OCI-LY3 (cell line): Measurements from ENCODE around the gene SELENON.

Experiments used
- H2AFZ ChIP-seq: fragments of 200-600, 300-600 bp; shearing (Covaris generic); 2 replicates; pipeline ENCODE4 v1.6.0; 2014; ENCODE audit warnings: antibody characterized with exemption, low read depth, low read length
- H3K27ac ChIP-seq: fragments of 200-600, 300-600 bp; sonication (generic); 2 replicates; pipeline ENCODE4 v1.5.1; 2014; ENCODE audit warnings: mild to moderate bottlenecking, low read length, moderate library complexity, mixed read lengths
- H3K27me3 ChIP-seq: fragments of 200-600, 300-600 bp; sonication (generic); 2 replicates; pipeline ENCODE4 v1.6.1; 2014; ENCODE audit warnings: low read depth, low read length, mixed read lengths
- H3K36me3 ChIP-seq: fragments of 200-600, 300-600 bp; sonication (generic); replicated peaks from 2 replicates; pipeline ENCODE3; 2014; ENCODE audit warnings: low read depth, low read length, mixed read lengths
- H3K4me1 ChIP-seq: fragments of 300-600, 200-600 bp; sonication (generic); 2 replicates; pipeline ENCODE4 v1.6.1; 2014; ENCODE audit warnings: low read length, mixed read lengths
- H3K4me2 ChIP-seq: fragments of 200-600, 300-600 bp; sonication (generic); 2 replicates; pipeline ENCODE4 v1.6.1; 2014; ENCODE audit warnings: low read length, mixed read lengths
- H3K4me3 ChIP-seq: fragments of 300-600, 200-600 bp; sonication (generic); 2 replicates; pipeline ENCODE4 v1.5.1; 2014; ENCODE audit warnings: antibody characterized with exemption, mild to moderate bottlenecking, low read length, moderate library complexity
- H3K79me2 ChIP-seq: fragments of 300-600, 200-600 bp; shearing (Covaris generic); 2 replicates; pipeline ENCODE4 v1.6.1; 2014; ENCODE audit warnings: mild to moderate bottlenecking, low read length, mixed read lengths
- H3K9ac ChIP-seq: fragments of 300-600, 200-600 bp; shearing (Covaris generic); 2 replicates; pipeline ENCODE4 v1.6.0; 2014; ENCODE audit warnings: mild to moderate bottlenecking, low read length, moderate library complexity
- H3K9me3 ChIP-seq: fragments of 200-600, 300-600 bp; shearing (Covaris generic); 2 replicates; pipeline ENCODE4 v1.6.1; 2014; ENCODE audit warnings: low read length, mixed read lengths; ENCODE audit not compliant: insufficient read depth
- H4K20me1 ChIP-seq: fragments of 200-600, 300-600 bp; sonication (generic); 2 replicates; pipeline ENCODE4 v1.6.1; 2016; ENCODE audit warnings: low read length, mixed read lengths; ENCODE audit not compliant: insufficient read depth
- EZH2phosphoT487 ChIP-seq: fragments of 200-600 bp; shearing (Covaris generic); IDR thresholded peaks from 2 replicates; pipeline ENCODE4 v1.6.1; 2018; ENCODE audit warnings: antibody characterized with exemption, mixed run types, low read depth
- TF ChIP-seq, protein P1 (sequence below): fragments of 200-600, 300-600 bp; sonication (generic); IDR thresholded peaks from 2 replicates; pipeline ENCODE4 v1.5.1; 2014; ENCODE audit warnings: antibody characterized with exemption, low read length, low read depth

The SELENON gene

DNA sequence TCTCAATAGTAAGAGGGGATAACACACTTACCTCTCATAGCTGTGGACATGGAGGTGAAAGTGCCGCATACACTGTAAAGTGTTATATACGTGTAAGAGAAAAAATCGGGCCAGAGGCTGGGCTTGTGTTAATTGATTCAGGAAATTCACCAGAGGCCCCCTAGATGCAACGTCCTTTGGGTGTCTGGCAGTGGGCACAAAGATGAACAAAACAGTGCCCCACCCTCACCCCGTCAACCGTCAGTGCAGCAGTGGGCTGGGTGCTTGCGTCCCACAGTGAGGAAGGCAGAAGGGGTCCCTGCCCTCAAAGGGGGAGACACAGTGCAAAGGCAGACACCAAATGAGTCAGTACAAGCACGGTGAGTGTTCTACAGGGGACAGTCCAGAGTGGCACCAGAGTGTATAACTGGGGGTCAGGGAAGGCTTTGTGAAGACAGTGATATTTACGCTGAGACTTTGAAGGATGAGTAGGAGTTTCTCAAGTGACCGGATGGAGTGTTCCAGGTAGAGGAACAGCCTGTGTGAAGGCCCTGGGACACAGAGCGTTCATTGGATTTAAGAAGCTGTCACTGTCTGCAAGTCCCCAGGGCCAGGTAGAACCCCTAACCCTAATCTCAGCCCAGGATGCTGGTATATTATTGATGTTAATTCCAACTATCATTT lies 13.2 kb downstream of the SELENON start:
- TF ChIP-seq EZH2phosphoT487 = no peak
- TF ChIP-seq, protein P1, sequence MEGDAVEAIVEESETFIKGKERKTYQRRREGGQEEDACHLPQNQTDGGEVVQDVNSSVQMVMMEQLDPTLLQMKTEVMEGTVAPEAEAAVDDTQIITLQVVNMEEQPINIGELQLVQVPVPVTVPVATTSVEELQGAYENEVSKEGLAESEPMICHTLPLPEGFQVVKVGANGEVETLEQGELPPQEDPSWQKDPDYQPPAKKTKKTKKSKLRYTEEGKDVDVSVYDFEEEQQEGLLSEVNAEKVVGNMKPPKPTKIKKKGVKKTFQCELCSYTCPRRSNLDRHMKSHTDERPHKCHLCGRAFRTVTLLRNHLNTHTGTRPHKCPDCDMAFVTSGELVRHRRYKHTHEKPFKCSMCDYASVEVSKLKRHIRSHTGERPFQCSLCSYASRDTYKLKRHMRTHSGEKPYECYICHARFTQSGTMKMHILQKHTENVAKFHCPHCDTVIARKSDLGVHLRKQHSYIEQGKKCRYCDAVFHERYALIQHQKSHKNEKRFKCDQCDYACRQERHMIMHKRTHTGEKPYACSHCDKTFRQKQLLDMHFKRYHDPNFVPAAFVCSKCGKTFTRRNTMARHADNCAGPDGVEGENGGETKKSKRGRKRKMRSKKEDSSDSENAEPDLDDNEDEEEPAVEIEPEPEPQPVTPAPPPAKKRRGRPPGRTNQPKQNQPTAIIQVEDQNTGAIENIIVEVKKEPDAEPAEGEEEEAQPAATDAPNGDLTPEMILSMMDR = no peak
- Histone ChIP-seq H3K4me1 (peaks cover 12% of the 10 kb centered on the region), H3K79me2 (no peaks in the 10 kb centered on the region), H4K20me1 (no peaks in the 10 kb centered on the region), H3K9ac (no peak overlapping the region), H3K27me3 (no peaks in the 10 kb centered on the region), H2AFZ (no peak overlapping the region), H3K4me2 (no peak overlapping the region), H3K27ac (no peak overlapping the region), H3K4me3 (no peak overlapping the region), H3K9me3 (no peaks in the 10 kb centered on the region), H3K36me3 (no peaks in the 10 kb centered on the region)

DNA sequence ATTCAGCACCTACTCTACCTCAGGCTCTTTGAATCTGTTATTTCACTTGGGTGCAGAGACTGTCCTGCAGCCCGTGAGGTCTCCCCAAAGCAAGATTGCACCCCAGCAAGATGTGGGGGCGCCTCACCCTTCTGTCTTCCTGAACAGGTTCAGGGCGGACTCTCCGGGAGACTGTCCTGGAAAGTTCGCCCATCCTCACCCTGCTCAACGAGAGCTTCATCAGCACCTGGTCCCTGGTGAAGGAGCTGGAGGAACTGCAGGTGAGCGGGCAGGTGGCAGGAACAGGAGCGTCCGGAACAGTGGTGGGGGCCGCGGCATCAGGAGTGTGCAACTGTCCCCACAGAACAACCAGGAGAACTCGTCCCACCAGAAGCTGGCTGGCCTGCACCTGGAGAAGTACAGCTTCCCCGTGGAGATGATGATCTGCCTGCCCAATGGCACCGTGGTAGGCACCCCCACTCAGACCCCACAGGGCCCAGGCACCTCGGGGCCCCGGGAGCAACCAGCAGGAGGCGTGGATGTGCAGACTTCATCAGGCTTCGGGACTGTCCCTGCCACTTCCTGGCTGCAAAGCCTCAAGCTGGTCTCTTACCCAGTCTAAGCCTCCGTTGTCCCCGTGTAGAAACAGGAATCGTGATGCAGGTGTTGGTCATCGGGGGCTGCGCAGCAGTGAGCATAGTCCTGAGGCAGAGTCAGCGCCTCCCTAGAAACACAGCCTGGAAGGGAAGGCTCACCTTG lies 13.9 kb downstream of the SELENON start:
- no peaks in the 10 kb centered on the region for H3K36me3 ChIP-seq

DNA sequence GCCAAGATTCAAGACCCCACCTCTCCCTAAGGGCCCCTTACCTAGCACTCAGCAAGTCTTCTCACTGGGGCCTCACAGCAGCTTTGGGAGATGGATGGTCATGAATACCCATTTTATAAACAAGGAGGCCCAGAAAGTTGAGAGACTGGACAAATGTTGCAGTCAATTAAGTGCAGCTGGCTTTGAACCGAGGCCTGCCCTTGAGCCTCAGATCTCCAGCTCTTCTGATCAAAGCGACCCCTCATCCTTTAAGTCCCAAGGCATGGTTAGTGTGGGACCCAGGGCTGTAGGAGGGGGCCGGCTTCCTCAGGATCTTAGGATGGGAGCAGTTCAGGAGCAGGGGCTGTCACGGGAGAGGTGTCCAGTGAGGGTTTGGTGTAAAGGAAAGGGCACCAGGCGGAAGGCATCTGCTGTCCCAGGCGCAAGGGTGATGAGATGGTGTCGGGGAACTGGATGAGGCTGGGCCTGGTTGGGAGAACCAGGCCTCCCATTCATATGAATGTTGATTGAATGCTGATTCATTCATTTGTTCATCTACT lies 14.6 kb downstream of the SELENON start:
- TF ChIP-seq, protein P1 = no peak
- TF ChIP-seq EZH2phosphoT487 = no peak
- Histone ChIP-seq H3K79me2 (no peaks in the 10 kb centered on the region), H3K4me3 (no peak overlapping the region), H3K27ac (no peak overlapping the region), H3K4me1 (peaks cover 9% of the 10 kb centered on the region), H3K27me3 (no peaks in the 10 kb centered on the region), H4K20me1 (no peaks in the 10 kb centered on the region), H3K36me3 (no peaks in the 10 kb centered on the region), H3K4me2 (no peak overlapping the region), H3K9me3 (no peaks in the 10 kb centered on the region), H2AFZ (no peak overlapping the region), H3K9ac (no peak overlapping the region)

More for the DNA sequence above, 13.9 kb downstream of the SELENON start:
- H3K4me2 ChIP-seq = no peak overlapping the region
- no peaks in the 10 kb centered on the region for H4K20me1 ChIP-seq
- H3K4me1 ChIP-seq = peaks cover 13% of the 10 kb centered on the region
- H3K4me3 ChIP-seq = no peak overlapping the region
- no peaks in the 10 kb centered on the region for H3K27me3 ChIP-seq
- H3K9ac ChIP-seq = no peak overlapping the region
- no peak overlapping the region for H2AFZ ChIP-seq
- TF ChIP-seq, protein P1 = peak; percentile 22
- no peak for TF ChIP-seq EZH2phosphoT487
- H3K9me3 ChIP-seq = no peaks in the 10 kb centered on the region
- no peaks in the 10 kb centered on the region for H3K79me2 ChIP-seq
- H3K27ac ChIP-seq = no peak overlapping the region
